Coronary artery (tissue), 2 donors: ENCODE results near the gene TREX2.

ENCODE experiments used
- DNase-seq: peaks from one replicate; pipeline ENCODE4 v3.0.0-alpha.2; 2017; ENCODE audit warnings: low spot score
- H3K27ac ChIP-seq, 2 donors: fragments of 200-600 bp; sonication (generic); one replicate each; pipeline ENCODE4 v1.5.1; 2016 to 2019
- H3K4me3 ChIP-seq: fragments of 200-600 bp; sonication (generic); 2 replicates; pipeline ENCODE4 v1.5.1; 2016; ENCODE audit warnings: mild to moderate bottlenecking, moderate library complexity
- TF ChIP-seq, protein P1 (sequence below): fragments of 200-600 bp; sonication (generic); IDR thresholded peaks from one replicate; pipeline ENCODE4 v1.5.1; 2019; ENCODE audit warnings: antibody characterized with exemption

Gene TREX2

DNA sequence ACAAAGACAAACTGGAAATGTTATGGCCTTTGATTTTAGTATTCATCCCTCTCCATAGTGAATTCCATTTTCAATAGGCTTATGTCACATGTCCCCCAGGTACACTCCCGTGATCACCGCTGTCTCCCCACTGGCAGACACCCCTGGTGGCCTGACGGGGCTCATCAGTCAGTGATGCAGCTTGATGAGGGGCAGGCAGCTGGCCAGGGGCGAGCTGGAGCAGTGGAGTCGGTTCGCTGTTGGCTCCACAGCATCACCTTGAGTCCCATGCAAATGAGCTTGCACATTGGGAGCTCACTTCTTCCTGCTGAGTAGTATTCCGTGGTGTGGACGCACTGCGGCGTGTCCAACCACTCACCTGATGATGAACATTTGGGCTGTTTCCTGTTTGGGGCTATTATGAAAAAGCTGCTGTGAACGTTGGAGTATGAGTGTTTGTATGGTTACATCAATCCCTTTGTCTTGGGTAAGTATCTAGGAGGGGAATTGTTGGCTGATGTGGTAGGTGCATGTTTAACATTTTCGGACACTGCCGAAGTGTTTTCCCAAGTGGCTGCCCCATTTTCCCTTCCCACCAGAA, 5.2 kb downstream of the TREX2 start:
- DNase-seq, result no peak
- Histone ChIP-seq H3K27ac (no peak overlapping the region), H3K4me3 (no peak overlapping the region)
- TF ChIP-seq, protein P1, sequence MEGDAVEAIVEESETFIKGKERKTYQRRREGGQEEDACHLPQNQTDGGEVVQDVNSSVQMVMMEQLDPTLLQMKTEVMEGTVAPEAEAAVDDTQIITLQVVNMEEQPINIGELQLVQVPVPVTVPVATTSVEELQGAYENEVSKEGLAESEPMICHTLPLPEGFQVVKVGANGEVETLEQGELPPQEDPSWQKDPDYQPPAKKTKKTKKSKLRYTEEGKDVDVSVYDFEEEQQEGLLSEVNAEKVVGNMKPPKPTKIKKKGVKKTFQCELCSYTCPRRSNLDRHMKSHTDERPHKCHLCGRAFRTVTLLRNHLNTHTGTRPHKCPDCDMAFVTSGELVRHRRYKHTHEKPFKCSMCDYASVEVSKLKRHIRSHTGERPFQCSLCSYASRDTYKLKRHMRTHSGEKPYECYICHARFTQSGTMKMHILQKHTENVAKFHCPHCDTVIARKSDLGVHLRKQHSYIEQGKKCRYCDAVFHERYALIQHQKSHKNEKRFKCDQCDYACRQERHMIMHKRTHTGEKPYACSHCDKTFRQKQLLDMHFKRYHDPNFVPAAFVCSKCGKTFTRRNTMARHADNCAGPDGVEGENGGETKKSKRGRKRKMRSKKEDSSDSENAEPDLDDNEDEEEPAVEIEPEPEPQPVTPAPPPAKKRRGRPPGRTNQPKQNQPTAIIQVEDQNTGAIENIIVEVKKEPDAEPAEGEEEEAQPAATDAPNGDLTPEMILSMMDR, result no peak

DNA sequence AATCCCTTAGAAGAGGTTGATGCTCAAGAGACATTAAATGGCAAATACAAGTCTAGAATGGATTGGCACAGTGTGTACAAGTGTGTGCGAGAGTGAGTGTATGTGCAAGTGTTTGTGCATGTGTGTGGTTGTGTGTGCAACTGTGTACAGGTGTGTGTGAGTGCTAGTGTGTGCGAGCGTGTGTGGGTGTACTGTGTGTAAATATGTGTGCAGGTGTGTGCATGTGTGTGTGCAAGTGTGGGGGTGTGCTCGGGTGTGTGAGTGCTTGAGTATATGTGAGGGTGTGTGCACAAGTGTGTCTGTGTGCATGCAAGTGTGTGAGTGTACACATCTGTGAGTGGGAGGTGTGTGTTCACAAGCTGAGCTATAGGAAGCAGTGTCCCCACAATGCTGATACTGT, 5.9 kb downstream of the TREX2 start:
- no peak overlapping the region for H3K4me3 ChIP-seq
- no peak overlapping the region for H3K27ac ChIP-seq
- TF ChIP-seq, protein P1, result no peak
- no peak for DNase-seq

DNA sequence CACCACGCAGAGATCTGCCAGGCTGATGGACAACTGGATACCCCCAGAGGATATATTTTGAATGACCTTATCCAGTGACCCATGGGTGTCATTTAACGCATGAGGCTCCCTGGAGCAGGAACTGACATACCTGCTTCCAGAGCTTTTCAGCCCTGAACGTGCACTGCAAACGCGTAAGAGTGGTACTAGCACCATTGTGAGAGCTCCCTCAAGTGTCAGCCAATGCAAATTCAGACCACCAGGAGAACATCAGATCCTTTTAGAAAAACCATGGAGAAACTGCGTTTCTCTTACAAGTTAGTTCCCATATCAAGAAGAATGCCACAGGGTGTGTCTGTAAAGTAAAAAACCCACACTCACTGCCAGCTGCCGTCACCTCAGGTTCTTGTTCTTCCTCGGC, 7.3 kb downstream of the TREX2 start:
- TF ChIP-seq, protein P1, result no peak
- no peak overlapping the region for H3K4me3 ChIP-seq
- no peak for DNase-seq
- H3K27ac ChIP-seq, result no peak overlapping the region

DNA sequence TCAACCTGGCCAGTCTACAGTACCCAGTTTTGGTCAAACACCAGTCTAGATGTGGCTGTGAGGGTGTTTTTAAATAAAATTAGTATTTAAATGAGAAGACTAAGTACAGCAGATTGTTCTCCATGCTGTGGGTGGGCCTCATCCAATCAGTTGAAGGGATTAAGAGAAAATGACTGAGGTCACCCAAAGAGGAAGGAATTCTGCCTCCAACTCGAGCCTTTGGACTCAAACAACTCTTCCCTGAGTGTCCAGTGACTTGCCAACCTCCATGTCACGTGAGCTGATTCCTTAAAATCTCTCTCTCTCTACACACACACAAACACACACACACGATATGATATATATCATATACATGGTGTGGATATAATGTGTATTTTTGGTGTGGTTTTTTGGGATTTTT, 10.0 kb downstream of the TREX2 start:
- no peak overlapping the region for H3K27ac ChIP-seq
- TF ChIP-seq, protein P1, result no peak
- H3K4me3 ChIP-seq, result no peak overlapping the region
- no peak for DNase-seq

DNA sequence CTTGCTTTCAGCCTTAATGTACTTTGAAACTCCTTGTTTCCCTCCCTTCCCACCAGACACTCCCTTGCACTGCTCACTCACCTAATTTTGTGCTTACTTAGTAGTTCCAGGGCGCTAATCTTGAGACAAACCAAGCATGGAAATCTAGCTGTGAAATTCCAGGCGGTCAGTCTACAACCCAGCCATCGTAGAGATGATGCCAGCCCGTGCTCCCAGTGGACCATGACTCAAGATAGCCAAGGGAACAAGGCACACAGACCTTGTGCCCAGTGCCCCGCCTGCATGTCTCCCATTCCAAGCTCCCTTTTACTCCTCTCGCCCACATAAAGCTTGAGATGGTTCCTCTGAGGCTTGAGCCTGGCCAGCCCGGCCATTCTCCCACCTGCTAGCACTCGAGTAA, 11.1 kb downstream of the TREX2 start:
- DNase-seq, result no peak
- no peak overlapping the region for H3K4me3 ChIP-seq

DNA sequence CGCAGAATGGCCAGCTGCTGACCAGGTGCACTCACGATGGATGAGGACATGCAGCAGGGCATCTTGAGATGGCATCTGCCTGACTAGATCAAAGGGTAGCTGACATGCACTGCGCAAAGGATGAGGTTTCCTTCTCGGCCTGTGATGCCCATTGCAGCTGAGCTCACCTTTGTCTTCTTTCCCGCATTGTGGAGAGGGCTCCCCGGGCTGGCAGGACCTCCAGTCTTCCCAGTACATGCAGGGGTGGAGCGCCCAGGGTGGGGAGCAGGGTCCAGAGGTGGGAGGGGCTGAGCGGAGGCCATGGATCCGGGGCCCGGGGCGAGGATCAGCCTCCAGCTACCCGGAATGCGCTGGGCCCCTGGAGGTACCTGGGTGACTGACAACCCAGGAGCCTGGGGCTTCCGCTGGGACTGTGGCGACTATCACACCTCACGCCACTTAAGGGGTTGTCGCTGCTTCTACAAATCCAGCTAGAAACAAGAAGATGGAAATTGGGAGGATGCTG, 12.0 kb downstream of the TREX2 start:
- no peak overlapping the region for H3K4me3 ChIP-seq
- no peak for DNase-seq
- TF ChIP-seq, protein P1, result no peak

More for the DNA sequence above, 11.1 kb downstream of the TREX2 start:
- TF ChIP-seq, protein P1, result no peak
- H3K27ac ChIP-seq, result no peak overlapping the region

DNA sequence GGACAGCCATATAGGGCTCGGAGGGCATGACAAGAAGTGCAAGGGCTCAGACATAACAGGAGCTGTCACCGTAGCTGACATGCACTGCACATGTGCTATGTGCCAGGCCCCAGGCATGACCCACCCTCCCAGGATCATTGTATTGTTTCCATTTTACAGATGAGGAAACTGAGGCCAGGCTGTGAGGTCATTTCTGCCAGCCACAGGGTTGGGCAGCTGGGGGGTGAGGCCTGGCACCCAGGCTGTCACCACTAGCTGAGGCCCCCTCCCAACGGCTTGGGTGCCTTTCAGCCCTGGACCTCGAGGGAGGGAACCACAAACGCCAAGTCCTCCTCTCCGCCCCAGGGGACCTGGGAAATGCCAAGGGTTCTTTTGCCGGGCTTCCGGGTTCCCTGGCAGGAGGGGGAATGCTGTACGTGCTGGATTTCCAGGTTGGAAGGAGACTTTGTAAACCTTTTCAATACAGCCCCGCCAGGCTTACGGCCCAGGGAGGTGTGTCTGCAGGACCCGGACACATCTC, 12.6 kb downstream of the TREX2 start:
- DNase-seq, result no peak
- no peak overlapping the region for H3K4me3 ChIP-seq
- H3K27ac ChIP-seq, result no peak overlapping the region
- TF ChIP-seq, protein P1, result no peak

More for the DNA sequence above, 12.0 kb downstream of the TREX2 start:
- H3K27ac ChIP-seq, result no peak overlapping the region
